Spleen (tissue), 11 donors: Measurements from ENCODE around the gene PTER. TPM values are rescaled to one million over a fixed set of nuclear protein-coding genes. Genes with fewer than 3 reads are reported as not detected.
A peak's percentile ranks its signal among the peaks of the same experiment; 100 is the strongest.

Experiments used
- DNase-seq: peaks from one replicate; pipeline ENCODE4 v3.0.0-alpha.2; 2020
- H3K27ac ChIP-seq, 8 donors: fragments of 200-600 bp; sonication (generic) in 7 of 8; 1 replicate in 4 of 8; 2 replicates in 4 of 8; pipeline versions ENCODE4 v1.5.0 to v1.8.0; 2016 to 2021; ENCODE audit warnings: inconsistent platforms in 4 of 8, mild to moderate bottlenecking in 4 of 8, moderate library complexity in 1 of 8
- H3K27me3 ChIP-seq, 7 donors: fragments of 200-600 bp; sonication (generic) in 6 of 7; replicated peaks in 1 of 7; 1 replicate in 4 of 7; 2 replicates in 3 of 7; pipeline versions ENCODE4 v1.5.0 to v1.8.0; 2016 to 2021; ENCODE audit warnings: inconsistent platforms in 3 of 7, mild to moderate bottlenecking in 1 of 7
- H3K36me3 ChIP-seq, 6 donors: fragments of 200-600 bp; sonication (generic) in 5 of 6; 1 replicate in 4 of 6; 2 replicates in 2 of 6; pipeline versions ENCODE4 v1.5.0 to v1.8.0; 2016 to 2021; ENCODE audit warnings: inconsistent platforms in 2 of 6
- H3K4me1 ChIP-seq, 6 donors: fragments of 200-600 bp; sonication (generic) in 5 of 6; 1 replicate in 3 of 6; 2 replicates in 3 of 6; pipeline versions ENCODE4 v1.5.0 to v1.8.0; 2016 to 2021; ENCODE audit warnings: inconsistent platforms in 3 of 6
- H3K4me3 ChIP-seq, 8 donors: fragments of 200-600 bp; sonication (generic) in 7 of 8; 1 replicate in 4 of 8; 2 replicates in 4 of 8; pipeline versions ENCODE4 v1.5.0 to v1.8.0; 2016 to 2021; ENCODE audit warnings: inconsistent platforms in 4 of 8, mild to moderate bottlenecking in 4 of 8, moderate library complexity in 2 of 8
- H3K9me3 ChIP-seq, 8 donors: fragments of 200-600 bp; sonication (generic) in 7 of 8; 1 replicate in 4 of 8; 2 replicates in 4 of 8; pipeline versions ENCODE4 v1.5.0 to v1.8.0; 2016 to 2021; ENCODE audit warnings: inconsistent platforms in 4 of 8
- CTCF ChIP-seq, 11 experiments: fragments of 200-600 bp in 7 of 11; fragments of 450-650 bp in 4 of 11; sonication (generic) in 4 of 11; IDR thresholded peaks in 8 of 11; conservative IDR thresholded peaks in 3 of 11; 1 replicate in 7 of 11; 2 replicates in 4 of 11; pipeline versions ENCODE4 v1.4.0 to v1.8.0; 2016 to 2021; ENCODE audit warnings: antibody characterized with exemption in 11 of 11, inconsistent platforms in 4 of 11, mild to moderate bottlenecking in 1 of 11
- POLR2A ChIP-seq, 3 donors: fragments of 450-650 bp; IDR thresholded peaks; one replicate each; pipeline ENCODE4 v1.5.1; 2017; ENCODE audit warnings: antibody characterized with exemption in 3 of 3, mild to moderate bottlenecking in 1 of 3
- POLR2AphosphoS5 ChIP-seq, 3 donors: sonication (generic); formaldehyde crosslinking; IDR thresholded peaks; one replicate each; pipeline ENCODE4 v1.5.1; 2017; ENCODE audit warnings: antibody characterized with exemption in 3 of 3
- WGBS, 5 donors: extraction: QIAGEN DNeasy Blood & Tissue Kit in 3 of 5; methylation state at CpG; one replicate each; pipeline versions ENCODE4 v1.1.5 to v1.1.7; 2013 to 2018; 5-methylcytosine and 5-hydroxymethylcytosine counted together
- intact Hi-C: fragments of 100-400 bp; cut with DNase I; formaldehyde crosslinking; loops from one replicate; pipeline ENCODE4 v1.15.0; 2023; ENCODE audit warnings: low total_unique reads
- polyA plus RNA-seq, 3 donors: library from polyadenylated mRNA; stranded (reverse); fragments of 200-250 nt; gene quantifications; one replicate each; pipeline ENCODE4 v1.2.1, GENCODE V29; 2013
- total RNA-seq, 7 donors: library from RNA; depleted of rRNA in 3 of 7; stranded (reverse); fragments of >200 nt in 3 of 7; fragmentation: NEBNext Ultra II Directional in 4 of 7; extraction: Animal tissue kit (Norgen Biotek cat#: 25700) in 4 of 7; gene quantifications; one replicate each; pipeline versions ENCODE4 v1.1.0 to v1.2.1, GENCODE V29; 2016 to 2021
- donor health status: healthy with polysubstance abuse.
- donor health status: DM: no; HTN: no; CAD: no; lungs with moderate emphysema.
- donor health status: DM: no; HTN: no; CAD: no.
- donor health status: Bipolar disorder and iron deficiency.
- donor health status: healthy.
- donor health status: DM: no; HTN: no; CAD: no.
- donor health status: DM: yes; HTN: yes; CAD: no.

Gene PTER
- total and polyA plus RNA-seq, 10 donors = 5.2 to 29.3 (median 19.1) TPM

GRCh38 chr10:16519250-16519907 lies 82.6 kb downstream of the PTER start:
- DNase-seq = no peak
- Histone ChIP-seq H3K9me3 (no peaks in the 10 kb centered on the region), H3K4me1 (peaks cover 10 to 30% (median 28%) of the 10 kb centered on the region in 6 donors), H3K4me3 (peak overlapping the region in 7 of 8 donors; percentile 16 to 71 (median 47)), H3K27me3 (peaks cover 0 to 50% (median 27%) of the 10 kb centered on the region in 7 donors), H3K36me3 (peaks cover 0 to 5% (median 0%) of the 10 kb centered on the region in 6 donors), H3K27ac (no peak overlapping the region)
- TF ChIP-seq POLR2A (IDR thresholded peaks at IDR 0.05) (no peak), POLR2AphosphoS5 (IDR thresholded peaks at IDR 0.05) (no peak), CTCF (IDR thresholded peaks at IDR 0.05 in 8 of 11, conservative IDR thresholded peaks at IDR 0.05 in 3 of 11) (no peak)
- intact Hi-C loops = no loop called here
- WGBS, 5 donors = 45 to 60% (median 47%) methylated on average over 31 of the region's 31 CpGs

GRCh38 chr10:16519908-16520861 lies 83.4 kb downstream of the PTER start:
- DNase-seq = no peak
- 2 to 6% (median 4%) methylated on average over 40 to 104 of the region's 104 CpGs for WGBS, 5 donors

GRCh38 chr10:16520900-16521299 lies 84.1 kb downstream of the PTER start:
- H3K4me1 ChIP-seq = peaks cover 10 to 30% (median 28%) of the 10 kb centered on the region in 6 donors
- peaks cover 0 to 50% (median 27%) of the 10 kb centered on the region in 7 donors for H3K27me3 ChIP-seq
- H3K9me3 ChIP-seq = no peaks in the 10 kb centered on the region
- H3K36me3 ChIP-seq = no peaks in the 10 kb centered on the region
- 0 to 1% (median 1%) methylated on average over 4 to 39 of the region's 39 CpGs for WGBS, 5 donors
- peak overlapping the region; percentile 28 to 71 (median 44) for H3K4me3 ChIP-seq
- TF ChIP-seq POLR2A (IDR thresholded peaks at IDR 0.05) (no peak), POLR2AphosphoS5 (IDR thresholded peaks at IDR 0.05) (no peak), CTCF (IDR thresholded peaks at IDR 0.05 in 8 of 11, conservative IDR thresholded peaks at IDR 0.05 in 3 of 11) (peak in 2 of 11 experiments; percentile 17 to 31)
- no peak overlapping the region for H3K27ac ChIP-seq
- intact Hi-C loops = no loop called here
- DNase-seq = peak; percentile 75

More at GRCh38 chr10:16519908-16520861, 83.4 kb downstream of the PTER start:
- intact Hi-C loops = no loop called here
- Histone ChIP-seq H3K4me1 (peaks cover 10 to 30% (median 28%) of the 10 kb centered on the region in 6 donors), H3K27ac (no peak overlapping the region), H3K27me3 (peaks cover 0 to 50% (median 27%) of the 10 kb centered on the region in 7 donors), H3K9me3 (no peaks in the 10 kb centered on the region), H3K36me3 (no peaks in the 10 kb centered on the region), H3K4me3 (peak overlapping the region in 7 of 8 donors; percentile 37 to 71 (median 47))
- TF ChIP-seq CTCF (IDR thresholded peaks at IDR 0.05 in 8 of 11, conservative IDR thresholded peaks at IDR 0.05 in 3 of 11) = no peak
- TF ChIP-seq POLR2AphosphoS5 (IDR thresholded peaks at IDR 0.05) = peak in 1 of 3 donors; percentile 18
